Small intestine (tissue), 7 donors: ENCODE results near the gene TSR3. TPM values are rescaled to one million over a fixed set of nuclear protein-coding genes. Genes with fewer than 3 reads are reported as not detected.

Source experiments
- DNase-seq, 2 donors: peaks; one replicate each; pipeline versions ENCODE4 v3.0.0 to v3.0.0-alpha.2; 2013
- FAIRE-seq: peaks from 2 replicates; lab custom pipeline; 2012; peaks lifted over from hg19 to GRCh38; lab: Jason Lieb, UNC
- H3K27ac ChIP-seq, 3 donors: one replicate each; pipeline ENCODE4 v1.5.1; 2013; ENCODE audit warnings: low read length in 2 of 3, mild to moderate bottlenecking in 2 of 3, control low read depth in 1 of 3, inconsistent platforms in 1 of 3, low read depth in 1 of 3, moderate library complexity in 1 of 3
- H3K27me3 ChIP-seq, 3 donors: one replicate each; pipeline ENCODE4 v1.6.1; 2013; ENCODE audit warnings: low read length in 3 of 3, inconsistent platforms in 1 of 3; ENCODE audit not compliant: control insufficient read depth in 3 of 3, insufficient read depth in 3 of 3
- H3K36me3 ChIP-seq, 3 donors: one replicate each; pipeline ENCODE4 v1.6.1; 2013; ENCODE audit warnings: low read length in 3 of 3, inconsistent platforms in 1 of 3, low read depth in 1 of 3, mild to moderate bottlenecking in 1 of 3, moderate library complexity in 1 of 3; ENCODE audit not compliant: control insufficient read depth in 3 of 3, insufficient read depth in 2 of 3
- H3K4me1 ChIP-seq, 3 donors: one replicate each; pipeline ENCODE4 v1.6.1; 2013; ENCODE audit warnings: low read length in 2 of 3, inconsistent platforms in 1 of 3, low read depth in 1 of 3, mild to moderate bottlenecking in 1 of 3, moderate library complexity in 1 of 3; ENCODE audit not compliant: control insufficient read depth in 3 of 3, insufficient read depth in 2 of 3
- H3K4me3 ChIP-seq, 3 donors: one replicate each; pipeline ENCODE4 v1.5.1; 2013; ENCODE audit warnings: low read length in 3 of 3, control low read depth in 1 of 3, inconsistent platforms in 1 of 3, low read depth in 1 of 3, mild to moderate bottlenecking in 1 of 3, moderate library complexity in 1 of 3
- H3K9me3 ChIP-seq, 2 donors: one replicate each; pipeline ENCODE4 v1.6.1; 2013; ENCODE audit warnings: low read depth in 1 of 2, low read length in 1 of 2; ENCODE audit not compliant: control insufficient read depth in 2 of 2, insufficient read depth in 1 of 2
- WGBS, 3 donors: extraction: QIAGEN DNeasy Blood & Tissue Kit; methylation state at CpG; one replicate each; pipeline ENCODE4 v1.1.7; 2013; 5-methylcytosine and 5-hydroxymethylcytosine counted together
- polyA plus RNA-seq, 4 donors: library from polyadenylated mRNA; stranded (reverse) in 3 of 4; unstranded in 1 of 4; fragments of 200-250 nt in 3 of 4; fragments of 120-200 nt in 1 of 4; gene quantifications; one replicate each; pipeline versions ENCODE4 v1.2.1 to v1.2.3, GENCODE V29; 2013
- donor health status: healthy with polysubstance abuse.
- donor health status: control.
- donor health status: control.
- donor health status: Bipolar disorder and iron deficiency.
- donor health status: healthy.

Gene TSR3
- polyA plus RNA-seq, 4 donors, result 38.7 to 67.8 (median 57.3) TPM

GRCh38 chr16:1394367-1394951 lies 42.8 kb upstream of the TSR3 start:
- Histone ChIP-seq H3K9me3 (no peaks in the 10 kb centered on the region), H3K4me1 (no peaks in the 10 kb centered on the region), H3K27ac (no peak overlapping the region), H3K36me3 (peaks cover 16 to 84% (median 23%) of the 10 kb centered on the region in 3 donors), H3K27me3 (no peaks in the 10 kb centered on the region), H3K4me3 (no peak overlapping the region)
- 91 to 92% (median 91%) methylated on average over 19 of the region's 19 CpGs for WGBS, 3 donors
- FAIRE-seq (no peak), DNase-seq (no peak)

DNA sequence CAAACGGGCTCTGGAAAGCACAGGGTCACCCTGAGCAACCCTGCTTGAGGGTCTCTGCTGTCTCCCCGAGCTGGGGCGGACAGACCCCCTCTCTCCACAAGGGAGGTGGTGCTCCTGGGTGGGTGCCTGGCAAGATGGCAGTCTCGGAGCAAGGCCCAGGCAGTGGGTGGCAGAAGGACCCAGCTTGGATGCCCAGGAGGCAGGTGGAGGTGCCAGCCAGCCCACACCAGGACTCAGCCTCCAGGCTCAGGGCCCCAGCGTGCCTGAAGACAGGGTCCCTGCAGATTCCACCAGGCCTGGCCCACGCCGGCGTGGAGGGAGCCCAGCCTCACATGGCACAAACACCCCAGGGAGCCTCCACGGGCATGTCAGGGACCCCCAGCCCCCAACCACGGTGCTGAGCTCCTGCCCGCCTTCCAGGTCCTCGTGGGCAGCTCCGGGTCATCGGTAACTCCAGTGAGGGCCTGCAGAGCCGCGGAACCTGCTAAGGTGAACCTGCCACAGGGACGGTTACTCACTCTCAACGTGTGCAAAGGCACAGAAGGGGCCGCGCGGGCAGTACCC lies 42.0 kb upstream of the TSR3 start:
- Histone ChIP-seq H3K4me1 (no peaks in the 10 kb centered on the region), H3K27me3 (no peaks in the 10 kb centered on the region), H3K27ac (no peak overlapping the region), H3K36me3 (peaks cover 13 to 83% (median 23%) of the 10 kb centered on the region in 3 donors), H3K4me3 (no peak overlapping the region), H3K9me3 (no peaks in the 10 kb centered on the region)
- FAIRE-seq (no peak), DNase-seq (no peak)
- WGBS, 3 donors, result 97 to 98% (median 97%) methylated on average over 20 to 21 of the region's 21 CpGs

DNA sequence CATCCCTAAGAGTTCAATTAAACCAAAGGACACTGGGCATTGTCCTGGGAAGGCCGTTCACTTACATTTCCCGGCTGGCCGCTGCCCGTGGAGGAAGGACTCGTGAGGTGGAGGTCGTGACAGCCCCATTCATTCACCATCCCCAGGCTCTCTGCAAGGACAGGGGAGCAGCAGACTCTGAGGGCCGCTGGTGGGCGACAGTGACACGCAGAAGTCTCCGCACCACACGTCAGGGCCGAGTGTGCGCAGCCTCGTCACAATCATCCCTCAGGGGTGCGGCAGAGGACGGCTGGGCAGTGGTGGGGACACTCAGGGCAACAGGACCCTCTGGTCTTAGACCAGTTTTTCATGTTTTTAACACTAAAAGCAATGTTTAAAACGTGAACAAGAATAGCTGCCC lies 41.1 kb upstream of the TSR3 start:
- 92 to 95% (median 94%) methylated on average over 17 of the region's 17 CpGs for WGBS, 3 donors
- H3K27me3 ChIP-seq, result no peaks in the 10 kb centered on the region
- DNase-seq (no peak), FAIRE-seq (no peak)
- no peak overlapping the region for H3K27ac ChIP-seq
- no peaks in the 10 kb centered on the region for H3K4me1 ChIP-seq
- no peak overlapping the region for H3K4me3 ChIP-seq
- H3K36me3 ChIP-seq, result peaks cover 13 to 83% (median 23%) of the 10 kb centered on the region in 3 donors
- H3K9me3 ChIP-seq, result no peaks in the 10 kb centered on the region

- no peaks in the 10 kb centered on the region for H3K9me3 ChIP-seq
- 81 to 88% (median 81%) methylated on average over 28 of the region's 28 CpGs for WGBS, 3 donors
- no peaks in the 10 kb centered on the region for H3K4me1 ChIP-seq
- no peak overlapping the region for H3K27ac ChIP-seq
- no peaks in the 10 kb centered on the region for H3K27me3 ChIP-seq
- H3K36me3 ChIP-seq, result peaks cover 13 to 82% (median 21%) of the 10 kb centered on the region in 3 donors
- no peak for FAIRE-seq
- H3K4me3 ChIP-seq, result no peak overlapping the region
- DNase-seq, result no peak
Observed at GRCh38 chr16:1390239-1390779, 38.6 kb upstream of the TSR3 start.

DNA sequence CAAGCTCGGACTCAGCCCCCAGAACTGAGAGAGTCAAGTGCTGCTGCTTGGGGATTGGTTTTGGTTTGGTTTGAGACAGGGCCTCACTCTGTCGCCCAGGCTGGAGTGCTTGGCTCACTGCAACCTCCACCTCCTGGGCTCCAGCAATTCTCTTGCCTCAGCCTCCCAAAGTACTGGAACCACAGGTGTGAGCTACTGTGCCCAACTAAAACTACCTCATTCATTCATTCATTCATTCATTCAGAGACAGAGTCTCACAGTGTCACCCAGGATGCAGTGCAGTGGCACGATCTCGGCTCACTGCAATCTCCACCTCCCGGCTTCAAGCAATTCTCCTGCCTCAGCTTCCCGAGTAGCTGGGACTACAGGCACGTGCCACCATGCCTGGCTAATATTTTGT lies 38.1 kb upstream of the TSR3 start:
- no peak for DNase-seq
- FAIRE-seq, result no peak
- Histone ChIP-seq H3K4me3 (no peak overlapping the region), H3K9me3 (no peaks in the 10 kb centered on the region), H3K36me3 (peaks cover 13 to 85% (median 21%) of the 10 kb centered on the region in 3 donors), H3K27ac (no peak overlapping the region), H3K4me1 (no peaks in the 10 kb centered on the region), H3K27me3 (no peaks in the 10 kb centered on the region)
- WGBS, 3 donors, result 94 to 98% (median 94%) methylated on average over 7 of the region's 7 CpGs

DNA sequence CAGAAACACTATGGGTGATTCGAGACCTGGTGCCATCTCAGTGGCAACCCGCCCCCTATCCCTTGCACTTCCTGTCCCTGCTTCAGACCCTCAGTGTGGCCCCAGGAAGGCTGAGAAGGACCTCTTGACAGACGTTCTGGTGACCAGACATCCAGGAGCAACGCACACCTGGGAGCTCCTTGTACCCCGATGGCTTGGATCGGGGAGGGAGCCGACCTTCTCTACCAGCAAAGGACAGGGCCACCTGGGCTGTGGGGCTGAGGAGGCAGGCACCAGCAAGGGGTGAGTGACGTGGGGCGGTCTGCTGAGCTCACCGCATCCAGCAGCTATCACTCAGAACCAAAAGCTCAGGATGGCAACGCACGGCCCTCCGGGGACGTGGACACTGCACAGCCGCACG lies 35.7 kb upstream of the TSR3 start:
- no peak overlapping the region for H3K4me3 ChIP-seq
- no peak overlapping the region for H3K27ac ChIP-seq
- no peaks in the 10 kb centered on the region for H3K27me3 ChIP-seq
- FAIRE-seq (no peak), DNase-seq (no peak)
- WGBS, 3 donors, result 92 to 93% (median 93%) methylated on average over 16 of the region's 16 CpGs
- no peaks in the 10 kb centered on the region for H3K4me1 ChIP-seq
- peaks cover 8 to 82% (median 11%) of the 10 kb centered on the region in 3 donors for H3K36me3 ChIP-seq
- no peaks in the 10 kb centered on the region for H3K9me3 ChIP-seq

- no peaks in the 10 kb centered on the region for H3K4me1 ChIP-seq
- H3K4me3 ChIP-seq, result no peak overlapping the region
- peaks cover 6 to 82% (median 8%) of the 10 kb centered on the region in 3 donors for H3K36me3 ChIP-seq
- FAIRE-seq (no peak), DNase-seq (no peak)
- H3K27me3 ChIP-seq, result no peaks in the 10 kb centered on the region
- 94 to 96% (median 95%) methylated on average over 38 to 39 of the region's 39 CpGs for whole genome bisulfite sequencing, 3 donors
- no peaks in the 10 kb centered on the region for H3K9me3 ChIP-seq
- no peak overlapping the region for H3K27ac ChIP-seq
Observed at GRCh38 chr16:1385232-1385631, 33.6 kb upstream of the TSR3 start.

GRCh38 chr16:1383556-1383955 lies 31.9 kb upstream of the TSR3 start:
- no peak for DNase-seq
- Histone ChIP-seq H3K27ac (no peak overlapping the region), H3K9me3 (no peaks in the 10 kb centered on the region), H3K4me1 (peaks cover 0 to 6% (median 0%) of the 10 kb centered on the region in 3 donors), H3K4me3 (no peak overlapping the region), H3K36me3 (peaks cover 3 to 70% (median 6%) of the 10 kb centered on the region in 3 donors), H3K27me3 (no peaks in the 10 kb centered on the region)
- FAIRE-seq, result no peak
- 91 to 94% (median 93%) methylated on average over 17 to 18 of the region's 18 CpGs for WGBS, 3 donors
